Suprapubic skin (tissue), 3 donors: Measurements from ENCODE around the gene SLC39A7.

ENCODE experiments used
- POLR2A ChIP-seq, 2 donors: fragments of 450-650 bp; IDR thresholded peaks; one replicate each; pipeline ENCODE4 v1.6.1; 2017; ENCODE audit warnings: antibody characterized with exemption in 2 of 2, mild to moderate bottlenecking in 2 of 2, moderate library complexity in 2 of 2
- TF ChIP-seq, protein P1 (sequence below), 2 donors: fragments of 200-600 bp in 1 of 2; fragments of 450-650 bp in 1 of 2; sonication (generic) in 1 of 2; IDR thresholded peaks; one replicate each; pipeline ENCODE4 v1.5.1; 2016 to 2019; ENCODE audit warnings: antibody characterized with exemption in 2 of 2, mild to moderate bottlenecking in 1 of 2, moderate library complexity in 1 of 2

DNA sequence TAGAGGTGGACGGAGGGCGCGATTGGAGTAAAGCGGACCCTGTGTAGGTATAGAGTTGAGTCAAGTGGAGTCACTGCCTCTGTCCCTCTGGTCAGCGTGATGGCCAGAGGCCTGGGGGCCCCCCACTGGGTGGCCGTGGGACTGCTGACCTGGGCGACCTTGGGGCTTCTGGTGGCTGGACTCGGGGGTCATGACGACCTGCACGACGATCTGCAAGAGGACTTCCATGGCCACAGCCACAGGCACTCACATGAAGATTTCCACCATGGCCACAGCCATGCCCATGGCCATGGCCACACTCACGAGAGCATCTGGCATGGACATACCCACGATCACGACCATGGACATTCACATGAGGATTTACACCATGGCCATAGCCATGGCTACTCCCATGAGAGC, 479 bp downstream of the SLC39A7 start:
- TF ChIP-seq, protein P1, sequence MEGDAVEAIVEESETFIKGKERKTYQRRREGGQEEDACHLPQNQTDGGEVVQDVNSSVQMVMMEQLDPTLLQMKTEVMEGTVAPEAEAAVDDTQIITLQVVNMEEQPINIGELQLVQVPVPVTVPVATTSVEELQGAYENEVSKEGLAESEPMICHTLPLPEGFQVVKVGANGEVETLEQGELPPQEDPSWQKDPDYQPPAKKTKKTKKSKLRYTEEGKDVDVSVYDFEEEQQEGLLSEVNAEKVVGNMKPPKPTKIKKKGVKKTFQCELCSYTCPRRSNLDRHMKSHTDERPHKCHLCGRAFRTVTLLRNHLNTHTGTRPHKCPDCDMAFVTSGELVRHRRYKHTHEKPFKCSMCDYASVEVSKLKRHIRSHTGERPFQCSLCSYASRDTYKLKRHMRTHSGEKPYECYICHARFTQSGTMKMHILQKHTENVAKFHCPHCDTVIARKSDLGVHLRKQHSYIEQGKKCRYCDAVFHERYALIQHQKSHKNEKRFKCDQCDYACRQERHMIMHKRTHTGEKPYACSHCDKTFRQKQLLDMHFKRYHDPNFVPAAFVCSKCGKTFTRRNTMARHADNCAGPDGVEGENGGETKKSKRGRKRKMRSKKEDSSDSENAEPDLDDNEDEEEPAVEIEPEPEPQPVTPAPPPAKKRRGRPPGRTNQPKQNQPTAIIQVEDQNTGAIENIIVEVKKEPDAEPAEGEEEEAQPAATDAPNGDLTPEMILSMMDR (IDR thresholded peaks at IDR 0.05) = no peak
- TF ChIP-seq POLR2A (IDR thresholded peaks at IDR 0.05) = no peak
